Nephron progenitor cell (in vitro differentiated cells): ENCODE data around the gene UBE2QL1.
A peak's percentile ranks its signal among the peaks of the same experiment; 100 is the strongest.

ENCODE experiments used
- DNase-seq: peaks from one replicate; pipeline ENCODE4 v3.0.0; 2021
- H3K27ac Mint-ChIP-seq: 2 replicates; pipeline ENCODE4 v1.8.0; 2021; ENCODE audit warnings: mild to moderate bottlenecking, moderate library complexity, mixed read lengths
- H3K27me3 Mint-ChIP-seq: 2 replicates; pipeline ENCODE4 v1.8.0; 2021; ENCODE audit warnings: mild to moderate bottlenecking, low read depth, mixed read lengths; ENCODE audit not compliant: poor library complexity
- H3K36me3 Mint-ChIP-seq: 2 replicates; pipeline ENCODE4 v1.8.0; 2021; ENCODE audit warnings: low read depth, mixed read lengths
- H3K4me1 Mint-ChIP-seq: 2 replicates; pipeline ENCODE4 v1.8.0; 2021; ENCODE audit warnings: mixed read lengths
- H3K4me3 Mint-ChIP-seq: 2 replicates; pipeline ENCODE4 v1.8.0; 2021; ENCODE audit warnings: mild to moderate bottlenecking, moderate library complexity, mixed read lengths
- H3K9me3 Mint-ChIP-seq: 2 replicates; pipeline ENCODE4 v1.8.0; 2021; ENCODE audit warnings: mild to moderate bottlenecking, moderate library complexity, mixed read lengths
- TF ChIP-seq, protein P1 (sequence below): fragments of 200-600 bp; sonication (generic); IDR thresholded peaks from 2 replicates; pipeline ENCODE4 v1.5.0; 2021; ENCODE audit warnings: antibody characterized with exemption

UBE2QL1 gene

DNA sequence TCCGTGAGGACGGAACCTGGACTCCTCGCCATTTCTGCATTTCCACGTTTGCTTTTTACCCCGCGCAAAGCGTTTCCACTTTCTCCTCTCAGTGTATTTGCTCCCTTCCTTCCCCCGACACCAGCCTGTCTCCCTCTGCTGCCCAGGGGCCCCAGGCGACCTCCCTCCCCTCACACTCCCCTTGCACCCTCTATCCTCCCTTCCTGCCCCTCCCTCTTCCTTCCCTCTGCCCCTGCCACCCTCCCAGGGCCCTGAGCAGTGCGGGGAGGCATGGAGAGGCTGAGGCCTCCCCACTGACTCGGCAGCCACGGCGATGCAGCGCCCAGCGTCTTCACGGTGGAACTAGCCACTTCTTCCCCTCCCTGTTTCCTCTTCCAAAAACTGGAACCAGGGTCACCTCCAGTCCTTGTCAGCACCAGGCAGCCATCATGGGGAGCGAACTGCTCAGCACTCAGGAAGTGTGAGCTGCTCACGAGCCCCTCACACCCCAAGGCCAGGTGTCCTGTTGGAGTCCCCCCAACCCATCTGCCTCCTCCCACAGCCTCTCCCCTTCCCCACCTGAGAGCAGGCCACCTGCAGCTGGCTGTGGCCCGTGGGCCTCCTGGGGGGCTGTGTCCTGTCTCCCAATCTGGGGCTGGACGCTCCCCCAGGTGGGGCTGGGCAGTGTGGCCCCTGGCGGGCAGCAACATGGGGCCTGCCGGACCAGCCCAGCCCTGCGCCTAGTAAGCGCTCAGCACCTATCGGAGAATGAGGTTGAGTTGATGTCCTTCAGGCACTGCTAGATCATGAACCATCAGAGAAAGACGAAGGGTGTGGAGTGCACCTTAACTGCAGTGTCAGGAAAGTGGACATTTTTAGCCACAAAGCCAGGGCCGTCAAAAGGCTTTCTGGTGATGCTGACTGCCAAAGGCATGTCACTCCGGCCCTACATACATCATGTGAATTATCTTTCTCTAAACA is 17.5 kb downstream of the UBE2QL1 start:
- no peak overlapping the region for H3K4me3 Mint-ChIP-seq
- H3K9me3 Mint-ChIP-seq = no peaks in the 10 kb centered on the region
- H3K4me1 Mint-ChIP-seq = peaks cover 32% of the 10 kb centered on the region
- no peak for DNase-seq
- H3K27me3 Mint-ChIP-seq = peaks cover 30% of the 10 kb centered on the region
- no peak overlapping the region for H3K27ac Mint-ChIP-seq
- no peaks in the 10 kb centered on the region for H3K36me3 Mint-ChIP-seq
- TF ChIP-seq, protein P1, sequence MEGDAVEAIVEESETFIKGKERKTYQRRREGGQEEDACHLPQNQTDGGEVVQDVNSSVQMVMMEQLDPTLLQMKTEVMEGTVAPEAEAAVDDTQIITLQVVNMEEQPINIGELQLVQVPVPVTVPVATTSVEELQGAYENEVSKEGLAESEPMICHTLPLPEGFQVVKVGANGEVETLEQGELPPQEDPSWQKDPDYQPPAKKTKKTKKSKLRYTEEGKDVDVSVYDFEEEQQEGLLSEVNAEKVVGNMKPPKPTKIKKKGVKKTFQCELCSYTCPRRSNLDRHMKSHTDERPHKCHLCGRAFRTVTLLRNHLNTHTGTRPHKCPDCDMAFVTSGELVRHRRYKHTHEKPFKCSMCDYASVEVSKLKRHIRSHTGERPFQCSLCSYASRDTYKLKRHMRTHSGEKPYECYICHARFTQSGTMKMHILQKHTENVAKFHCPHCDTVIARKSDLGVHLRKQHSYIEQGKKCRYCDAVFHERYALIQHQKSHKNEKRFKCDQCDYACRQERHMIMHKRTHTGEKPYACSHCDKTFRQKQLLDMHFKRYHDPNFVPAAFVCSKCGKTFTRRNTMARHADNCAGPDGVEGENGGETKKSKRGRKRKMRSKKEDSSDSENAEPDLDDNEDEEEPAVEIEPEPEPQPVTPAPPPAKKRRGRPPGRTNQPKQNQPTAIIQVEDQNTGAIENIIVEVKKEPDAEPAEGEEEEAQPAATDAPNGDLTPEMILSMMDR = no peak

DNA sequence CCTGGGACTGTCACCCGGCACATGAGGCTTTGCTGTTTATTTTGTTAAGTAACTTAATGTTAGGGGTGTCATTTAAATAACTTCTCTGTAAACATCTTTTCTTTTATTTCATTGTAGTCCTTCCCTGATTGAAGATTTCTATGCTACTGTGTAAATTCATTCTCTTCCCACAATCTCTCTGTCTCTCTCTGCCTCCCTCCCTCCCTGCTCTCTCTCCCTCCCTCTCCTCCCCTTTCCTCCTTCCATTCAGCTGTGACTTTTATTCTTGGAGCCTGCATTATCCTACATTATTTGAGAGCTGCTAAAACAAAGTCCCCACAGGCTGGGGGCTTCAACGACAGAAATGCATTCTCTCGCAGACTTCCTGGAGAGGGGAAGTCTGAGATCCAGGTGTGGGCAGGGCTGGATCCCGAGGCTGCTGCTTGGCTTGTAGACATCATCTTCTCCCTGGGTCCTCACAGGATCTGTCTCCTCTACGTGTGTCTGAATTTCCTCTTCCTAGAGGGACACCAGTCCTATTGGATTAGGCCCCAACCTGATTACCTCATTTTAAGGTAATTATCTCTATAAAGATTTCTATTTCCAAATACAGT is 18.4 kb downstream of the UBE2QL1 start:
- Mint-ChIP-seq H3K27me3 (peaks cover 20% of the 10 kb centered on the region), H3K9me3 (no peaks in the 10 kb centered on the region), H3K27ac (no peak overlapping the region), H3K4me1 (peaks cover 32% of the 10 kb centered on the region), H3K36me3 (no peaks in the 10 kb centered on the region), H3K4me3 (no peak overlapping the region)
- TF ChIP-seq, protein P1 = no peak
- DNase-seq = no peak

DNA sequence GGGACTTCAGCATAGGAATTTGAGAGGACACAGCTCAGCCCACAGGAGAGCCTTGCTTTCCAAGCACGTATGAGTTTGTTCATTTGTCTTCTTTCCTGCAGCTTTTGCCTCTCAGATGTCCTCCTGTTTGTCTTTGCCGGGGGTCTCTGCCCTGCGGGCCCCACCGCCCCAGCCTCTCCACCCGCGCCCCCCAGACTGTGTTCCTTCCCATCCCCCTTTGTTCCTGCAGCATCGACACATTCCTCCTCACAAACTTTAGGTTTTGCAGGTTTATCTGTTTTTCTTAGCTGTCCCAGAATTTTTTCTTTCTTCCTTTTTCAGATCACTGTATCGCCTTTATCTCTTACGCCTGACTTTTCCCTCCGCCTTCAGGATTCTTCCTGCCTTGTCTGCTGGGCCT is 18.9 kb downstream of the UBE2QL1 start:
- Mint-ChIP-seq H3K27me3 (peaks cover 16% of the 10 kb centered on the region), H3K27ac (peak overlapping the region; percentile 6)

DNA sequence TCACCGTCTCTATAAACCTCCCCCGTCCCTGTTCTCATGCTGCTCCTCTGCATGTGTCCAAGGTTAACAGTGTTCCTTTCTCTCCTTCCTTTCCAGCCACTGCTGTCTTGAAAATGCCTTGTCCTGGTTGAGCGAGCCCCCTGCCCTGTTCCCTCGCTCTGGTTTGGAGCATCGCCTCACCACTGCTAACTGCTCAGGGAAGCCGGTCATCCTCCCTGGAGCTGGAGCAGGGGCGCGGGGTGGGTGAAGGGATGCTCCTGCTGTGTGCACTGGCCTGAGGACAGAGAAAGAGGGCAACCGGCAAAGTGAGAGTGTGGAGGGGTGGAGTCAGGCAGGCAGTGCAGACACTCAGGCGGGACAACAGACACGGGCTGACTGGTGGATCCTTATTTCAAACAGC is 19.4 kb downstream of the UBE2QL1 start:
- H3K36me3 Mint-ChIP-seq = no peaks in the 10 kb centered on the region
- H3K27me3 Mint-ChIP-seq = peaks cover 13% of the 10 kb centered on the region
- H3K9me3 Mint-ChIP-seq = no peaks in the 10 kb centered on the region
- H3K27ac Mint-ChIP-seq = peak overlapping the region; percentile 6
- TF ChIP-seq, protein P1 = no peak
- H3K4me3 Mint-ChIP-seq = peak overlapping the region; percentile 47
- peak; percentile 61 for DNase-seq
- H3K4me1 Mint-ChIP-seq = peaks cover 32% of the 10 kb centered on the region

More for the DNA sequence above, 18.9 kb downstream of the UBE2QL1 start:
- H3K9me3 Mint-ChIP-seq = no peaks in the 10 kb centered on the region
- H3K36me3 Mint-ChIP-seq = no peaks in the 10 kb centered on the region
- H3K4me3 Mint-ChIP-seq = peak overlapping the region; percentile 47
- TF ChIP-seq, protein P1 = no peak
- DNase-seq = no peak
- H3K4me1 Mint-ChIP-seq = peaks cover 32% of the 10 kb centered on the region

DNA sequence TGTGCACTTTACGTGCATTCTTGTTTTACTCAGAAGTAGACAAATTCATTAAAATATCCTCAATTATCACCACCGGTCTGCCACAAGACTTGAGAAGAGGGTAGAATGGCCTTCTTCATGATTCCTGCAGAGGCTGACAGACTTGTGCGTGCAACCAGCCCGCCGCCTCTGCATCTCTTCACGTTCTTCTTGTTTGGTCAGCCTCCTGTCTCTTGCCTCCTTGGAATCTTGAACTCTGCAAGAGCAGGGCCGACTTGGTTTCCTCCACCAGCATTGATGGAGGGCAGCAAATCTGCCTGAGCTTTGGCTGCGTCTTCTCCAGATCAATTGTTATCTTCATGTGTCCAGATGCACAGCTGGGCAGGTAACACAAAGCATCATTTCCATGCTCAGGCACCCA is 20.2 kb downstream of the UBE2QL1 start:
- DNase-seq = no peak
- TF ChIP-seq, protein P1 = no peak
- Mint-ChIP-seq H3K27me3 (peaks cover 16% of the 10 kb centered on the region), H3K36me3 (no peaks in the 10 kb centered on the region), H3K4me1 (peaks cover 32% of the 10 kb centered on the region), H3K9me3 (no peaks in the 10 kb centered on the region), H3K27ac (no peak overlapping the region), H3K4me3 (no peak overlapping the region)
